Measurements from ENCODE around the gene AP3B2.

DNA sequence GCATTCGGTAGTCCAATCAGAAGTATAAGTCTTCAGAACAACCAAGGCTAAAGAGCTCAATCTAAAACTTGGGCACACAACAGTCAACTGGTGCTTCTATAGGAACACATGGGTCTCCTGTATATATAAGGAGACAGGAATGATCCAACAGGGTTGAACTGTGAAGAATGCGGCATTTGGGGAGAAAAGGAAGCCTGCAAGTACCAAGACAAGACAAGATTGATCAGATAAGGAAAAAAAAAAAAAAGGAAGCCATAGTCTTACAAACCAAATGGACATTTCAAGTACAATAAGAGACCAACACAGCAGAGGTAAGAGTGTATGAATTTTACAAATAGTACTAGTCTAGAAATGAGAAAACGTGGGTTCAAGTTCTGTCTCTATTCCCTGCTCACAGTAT, 69.0 kb downstream of the AP3B2 start:
- TF ChIP-seq CTCF (IDR thresholded peaks at IDR 0.05; ENCODE audit: extremely low read depth in 1 of 2, insufficient read depth in 1 of 2, low read depth in 1 of 2, low read length in 2 of 2) (no peak), FOS (IDR thresholded peaks at IDR 0.05; ENCODE audit: borderline replicate concordance, insufficient read depth, low read length) (no peak)
